ENCODE results near the gene PNISR. TPM values are rescaled to one million over a fixed set of nuclear protein-coding genes. Genes with fewer than 3 reads are reported as not detected.
A peak's percentile ranks its signal among the peaks of the same experiment; 100 is the strongest.

The PNISR gene
- polyA plus RNA-seq, 1 of the 3 experiments (the other 2 are of a cell fraction) = 39.1 TPM

GRCh38 chr6:99393698-99394531, 31.2 kb downstream of the PNISR start, which contains the start of gene COQ3:
Gene COQ3 (minus strand): TSS chr6:99394195. CDS start chr6:99394179, 16 bp downstream.
- WGBS (ENCODE audit: low lambda C conversion rate) = 11% methylated on average over 36 of the region's 56 CpGs
- peak; percentile 63; the same call in 1 of the 2 replicates for TF ChIP-seq TAF1 (IDR thresholded peaks at IDR 0.05; ENCODE audit: borderline replicate concordance, low read depth, low read length)
- TF ChIP-seq POLR2AphosphoS5 (IDR thresholded peaks at IDR 0.05; ENCODE audit: low read depth, low read length) = peak; percentile 88
- no peak for TF ChIP-seq SMC3 (IDR thresholded peaks at IDR 0.05; ENCODE audit: low read depth, low read length)
- no peak for TF ChIP-seq FOSL2 (IDR thresholded peaks at IDR 0.05; ENCODE audit: borderline replicate concordance, low read depth)
- peak; percentile 3; the same call in 1 of the 2 replicates for TF ChIP-seq RCOR1 (IDR thresholded peaks at IDR 0.05; ENCODE audit: low read length)
- TF ChIP-seq CHD2 (IDR thresholded peaks at IDR 0.05; ENCODE audit: low read length, partially characterized antibody) = peak; percentile 98
- peak; percentile 60 for TF ChIP-seq MXI1 (IDR thresholded peaks at IDR 0.05; ENCODE audit: low read depth, low read length)
- peak; percentile 91 for TF ChIP-seq ZBTB33 (IDR thresholded peaks at IDR 0.05; ENCODE audit: borderline replicate concordance, low read depth)
- TF ChIP-seq RXRA (IDR thresholded peaks at IDR 0.05; ENCODE audit: borderline replicate concordance, low read depth) = peak; percentile 22; the same call in 1 of the 2 replicates
- TF ChIP-seq GABPA (IDR thresholded peaks at IDR 0.05; ENCODE audit: low read depth) = peak; percentile 75
- peak; percentile 71; the same call in 1 of the 2 replicates for TF ChIP-seq REST (IDR thresholded peaks at IDR 0.05; ENCODE audit: low read depth, low read length)
- 0 out of 2 replicates have a peak, but pooled peaks have one; percentile 56 for TF ChIP-seq YY1 (IDR thresholded peaks at IDR 0.05; ENCODE audit: low read depth)
- TF ChIP-seq NRF1 (IDR thresholded peaks at IDR 0.05; ENCODE audit: low read depth, low read length) = peak; percentile 94
- peak; percentile 12; the same call in 1 of the 2 replicates for TF ChIP-seq JUND (IDR thresholded peaks at IDR 0.05)
- TF ChIP-seq SIN3A (IDR thresholded peaks at IDR 0.05; ENCODE audit: borderline replicate concordance, low read depth, low read length) = peak; percentile 50; the same call in 1 of the 2 replicates
- no peak for TF ChIP-seq PBX3 (IDR thresholded peaks at IDR 0.05)
- Histone ChIP-seq H3K79me2 (ENCODE audit: insufficient read depth) (no peaks in the 10 kb centered on the region; the same call in 1 of the 2 replicates), H3K27ac (ENCODE audit: low read depth in 2 of 2, low read length in 1 of 2) (peak within 1 kb of the TSS; percentile 76 to 95), H3K9ac (peak within 1 kb of the TSS; percentile 76), H3K9me2 (no peaks in the 10 kb centered on the region), H4K20me1 (ENCODE audit: insufficient read depth) (no peaks in the 10 kb centered on the region), H3K4me1 (ENCODE audit: control insufficient read depth in 1 of 2, insufficient read depth in 2 of 2, low read depth in 1 of 2, low read length in 1 of 2) (no peaks in the 10 kb centered on the region; a peak in 2 of 4 replicates), H3K27me3 (ENCODE audit: insufficient read depth) (no peaks in the 10 kb centered on the region), H3F3A (replicated peaks; ENCODE audit: insufficient read depth) (peaks cover 22% of the 10 kb centered on the region), H3K9me3 (no peaks in the 10 kb centered on the region), H3K4me3 (ENCODE audit: low read depth in 2 of 2, low read length in 1 of 2) (peak within 1 kb of the TSS; percentile 68 to 74), H3K36me3 (replicated peaks in 1 of 2; ENCODE audit: control insufficient read depth in 1 of 2, insufficient read depth in 2 of 2, low read length in 1 of 2) (peaks cover 17 to 19% of the 10 kb centered on the region in 2 experiments), H2AFZ (ENCODE audit: low read depth) (peak within 1 kb of the TSS; percentile 83), H3K4me2 (peak within 1 kb of the TSS; percentile 68)
- CTCF ChIA-PET = interaction anchor here (0.6 to 2.9 kb wide), 12 partner anchors 8 to 168 kb away, joined by 3 to 14 read pairs (median 5); no protein-coding TSS in a partner anchor
- peak; percentile 92 for DNase-seq
- POLR2A ChIA-PET = interaction anchor here (0.6 to 2.3 kb wide), 15 partner anchors 9 to 175 kb away, joined by 3 to 15 read pairs (median 4); partner anchors contain the start of genes CCNC, FAXC and PNISR
